ENCODE data around the gene POLR2J.
A peak's percentile ranks its signal among the peaks of the same experiment; 100 is the strongest.

Gene POLR2J

GRCh38 chr7:102444961-102445673 is 33.6 kb downstream of the POLR2J start:
- DNase-seq, result no peak

- peak in 4 of 51 donors; percentile 9 to 56 (median 26) for DNase-seq
Measured at GRCh38 chr7:102439963-102440795, 38.5 kb downstream of the POLR2J start.

- no peak for DNase-seq
Measured at GRCh38 chr7:102436118-102436517, 42.6 kb downstream of the POLR2J start.

- peak in 1 of 51 donors; percentile 44 for DNase-seq
Measured at GRCh38 chr7:102434039-102434486, 44.7 kb downstream of the POLR2J start.

GRCh38 chr7:102433219-102434038 is 45.3 kb downstream of the POLR2J start, which contains the start of gene ORAI2:
TSS of gene ORAI2 (plus strand) at chr7:102433575. CDS start at chr7:102438957, 5,382 bp downstream.
- DNase-seq, result peak in 49 of 51 donors; percentile 22 to 91 (median 73)

- peak in 1 of 51 donors; percentile 60 for DNase-seq
Measured at GRCh38 chr7:102432442-102433218, 46.1 kb downstream of the POLR2J start.

- peak in 6 of 51 donors; percentile 7 to 59 (median 31) for DNase-seq
Measured at GRCh38 chr7:102431617-102432298, 47.0 kb downstream of the POLR2J start.

GRCh38 chr7:102429141-102429899 is 49.4 kb downstream of the POLR2J start:
- no peak for DNase-seq

GRCh38 chr7:102427019-102427405 is 51.7 kb downstream of the POLR2J start:
- no peak for DNase-seq

GRCh38 chr7:102426268-102427018 is 52.3 kb downstream of the POLR2J start:
- peak in 8 of 51 donors; percentile 4 to 38 (median 16) for DNase-seq

GRCh38 chr7:102425639-102426267 is 53.0 kb downstream of the POLR2J start:
- DNase-seq, result peak in 18 of 51 donors; percentile 10 to 42 (median 20)

- peak in 8 of 51 donors; percentile 16 to 27 (median 20) for DNase-seq
Measured at GRCh38 chr7:102424787-102425218, 53.9 kb downstream of the POLR2J start.

- DNase-seq, result no peak
Measured at GRCh38 chr7:102424129-102424551, 54.6 kb downstream of the POLR2J start.
